DMS114 treated with DMSO at 0.1 percent for 48 hours (cell line): ENCODE measurements around the gene FAM171A1.
A peak's percentile ranks its signal among the peaks of the same experiment; 100 is the strongest.
"Not testable (repeated sequence)": the region's sequence is repeated elsewhere in the genome, so short reads cannot be mapped to it uniquely, and the experiment has no call there.

Experiments
- DNase-seq: peaks from one replicate; lab custom pipeline; 2025; ENCODE audit not compliant: unreplicated experiment; lab: John Stamatoyannopoulos, UW

Gene FAM171A1

GRCh38 chr10:15213461-15213861 is 157.6 kb downstream of the FAM171A1 start:
- no peak for DNase-seq

GRCh38 chr10:15211464-15211979 is 159.6 kb downstream of the FAM171A1 start:
- DNase-seq = no peak

GRCh38 chr10:15210521-15210920 is 160.6 kb downstream of the FAM171A1 start:
- DNase-seq = no peak

- DNase-seq = peak; percentile 42
Observed at GRCh38 chr10:15209827-15210509, 161.1 kb downstream of the FAM171A1 start.

GRCh38 chr10:15208221-15208620 is 162.9 kb downstream of the FAM171A1 start:
- DNase-seq = no peak

- not testable (repeated sequence) for DNase-seq
Observed at GRCh38 chr10:15207410-15207809, 163.7 kb downstream of the FAM171A1 start.

GRCh38 chr10:15202639-15203038 is 168.4 kb downstream of the FAM171A1 start:
- no peak for DNase-seq

- DNase-seq = not testable (repeated sequence)
Observed at GRCh38 chr10:15202301-15202621, 168.8 kb downstream of the FAM171A1 start.

- no peak for DNase-seq
Observed at GRCh38 chr10:15201589-15202300, 169.3 kb downstream of the FAM171A1 start.

GRCh38 chr10:15200626-15201025 is 170.5 kb downstream of the FAM171A1 start:
- no peak for DNase-seq

GRCh38 chr10:15197911-15198310 is 173.2 kb downstream of the FAM171A1 start:
- DNase-seq = no peak

GRCh38 chr10:15197276-15197675 is 173.8 kb downstream of the FAM171A1 start:
- no peak for DNase-seq

GRCh38 chr10:15196021-15196834 is 174.9 kb downstream of the FAM171A1 start:
- peak; percentile 28 for DNase-seq

GRCh38 chr10:15189133-15189885 is 181.8 kb downstream of the FAM171A1 start:
- no peak for DNase-seq

- no peak for DNase-seq
Observed at GRCh38 chr10:15188603-15189002, 182.5 kb downstream of the FAM171A1 start.

GRCh38 chr10:15183689-15184481 is 187.2 kb downstream of the FAM171A1 start:
- DNase-seq = no peak

- DNase-seq = no peak
Observed at GRCh38 chr10:15182540-15183207, 188.4 kb downstream of the FAM171A1 start.

- no peak for DNase-seq
Observed at GRCh38 chr10:15181576-15182156, 189.4 kb downstream of the FAM171A1 start.

GRCh38 chr10:15180736-15181135 is 190.4 kb downstream of the FAM171A1 start:
- no peak for DNase-seq
